Measurements from ENCODE around the gene ZCCHC8.
"Not testable (repeated sequence)": the region's sequence is repeated elsewhere in the genome, so short reads cannot be mapped to it uniquely, and the experiment has no call there.

ZCCHC8 gene

GRCh38 chr12:122501489-122501989 is 807 bp upstream of the ZCCHC8 start:
- TF ChIP-seq POLR2A (IDR thresholded peaks at IDR 0.05; ENCODE audit: low read length) (no peak), GATA1 (IDR thresholded peaks at IDR 0.05; ENCODE audit: low read depth, low read length) (no peak)

GRCh38 chr12:122499991-122500684 is 594 bp downstream of the ZCCHC8 start:
- DNase-seq: peak; percentile 83 to 90
- TF ChIP-seq POLR2A (IDR thresholded peaks at IDR 0.05; ENCODE audit: low read length) (no peak), GATA1 (IDR thresholded peaks at IDR 0.05; ENCODE audit: low read depth, low read length) (no peak)

More at GRCh38 chr12:122501489-122501989, 807 bp upstream of the ZCCHC8 start:
- no peak for DNase-seq

- TF ChIP-seq POLR2A (IDR thresholded peaks at IDR 0.05; ENCODE audit: low read length) (no peak), GATA1 (IDR thresholded peaks at IDR 0.05; ENCODE audit: low read depth, low read length) (no peak)
- DNase-seq: no peak
These were observed 5.5 kb downstream of the ZCCHC8 start for GRCh38 chr12:122495258-122495657.

GRCh38 chr12:122493222-122493621 is 7.5 kb downstream of the ZCCHC8 start:
- not testable (repeated sequence) for DNase-seq

- peak; percentile 15 to 37 for DNase-seq
- no peak for TF ChIP-seq POLR2A (IDR thresholded peaks at IDR 0.05; ENCODE audit: low read length)
- TF ChIP-seq GATA1 (IDR thresholded peaks at IDR 0.05; ENCODE audit: low read depth, low read length): no peak
These were observed 8.7 kb downstream of the ZCCHC8 start for GRCh38 chr12:122491991-122492390.

GRCh38 chr12:122489038-122489437 is 11.7 kb downstream of the ZCCHC8 start:
- DNase-seq: peak; percentile 89 to 94
- TF ChIP-seq POLR2A (IDR thresholded peaks at IDR 0.05; ENCODE audit: low read length) (peak; percentile 54), GATA1 (IDR thresholded peaks at IDR 0.05; ENCODE audit: low read depth, low read length) (peak; percentile 63)

- not testable (repeated sequence) for DNase-seq
These were observed 12.9 kb downstream of the ZCCHC8 start for GRCh38 chr12:122487807-122488206.

- DNase-seq: no peak
- TF ChIP-seq POLR2A (IDR thresholded peaks at IDR 0.05; ENCODE audit: low read length) (no peak), GATA1 (IDR thresholded peaks at IDR 0.05; ENCODE audit: low read depth, low read length) (no peak)
These were observed 13.8 kb downstream of the ZCCHC8 start for GRCh38 chr12:122486805-122487426.

GRCh38 chr12:122486360-122486759 is 14.4 kb downstream of the ZCCHC8 start:
- DNase-seq: peak in 1 of 2 experiments; percentile 19

GRCh38 chr12:122484385-122484784 is 16.3 kb downstream of the ZCCHC8 start:
- DNase-seq: not testable (repeated sequence)

- no peak for TF ChIP-seq POLR2A (IDR thresholded peaks at IDR 0.05; ENCODE audit: low read length)
- no peak for TF ChIP-seq GATA1 (IDR thresholded peaks at IDR 0.05; ENCODE audit: low read depth, low read length)
- DNase-seq: no peak
These were observed 16.8 kb downstream of the ZCCHC8 start for GRCh38 chr12:122483969-122484368.

- no peak for TF ChIP-seq POLR2A (IDR thresholded peaks at IDR 0.05; ENCODE audit: low read length)
- TF ChIP-seq GATA1 (IDR thresholded peaks at IDR 0.05; ENCODE audit: low read depth, low read length): no peak
- no peak for DNase-seq
These were observed 18.9 kb downstream of the ZCCHC8 start for GRCh38 chr12:122481861-122482260.

GRCh38 chr12:122480753-122481152 is 20.0 kb downstream of the ZCCHC8 start:
- TF ChIP-seq GATA1 (IDR thresholded peaks at IDR 0.05; ENCODE audit: low read depth, low read length) (no peak), POLR2A (IDR thresholded peaks at IDR 0.05; ENCODE audit: low read length) (no peak)
- no peak for DNase-seq

GRCh38 chr12:122474324-122474716 is 26.4 kb downstream of the ZCCHC8 start:
- TF ChIP-seq POLR2A (IDR thresholded peaks at IDR 0.05; ENCODE audit: low read length) (no peak), GATA1 (IDR thresholded peaks at IDR 0.05; ENCODE audit: low read depth, low read length) (no peak)

GRCh38 chr12:122473543-122474323 is 27.0 kb downstream of the ZCCHC8 start:
- DNase-seq: no peak
- TF ChIP-seq GATA1 (IDR thresholded peaks at IDR 0.05; ENCODE audit: low read depth, low read length) (no peak), POLR2A (IDR thresholded peaks at IDR 0.05; ENCODE audit: low read length) (no peak)

More at GRCh38 chr12:122474324-122474716, 26.4 kb downstream of the ZCCHC8 start:
- no peak for DNase-seq

All from erythroblast (primary cell).